GM18873 (cell line): Measurements from ENCODE around the gene MBP.
A peak's percentile ranks its signal among the peaks of the same experiment; 100 is the strongest.
"Not testable (repeated sequence)": the region's sequence is repeated elsewhere in the genome, so short reads cannot be mapped to it uniquely, and the experiment has no call there.

Experiments
- ATAC-seq: cut with Tn5 transposase; IDR thresholded peaks from one replicate; pipeline ENCODE4 v1.9.1; 2021; ENCODE audit warnings: mild to moderate bottlenecking, moderate library complexity, moderate number of reproducible peaks; ENCODE audit not compliant: unreplicated experiment, low FRiP score

MBP gene

DNA sequence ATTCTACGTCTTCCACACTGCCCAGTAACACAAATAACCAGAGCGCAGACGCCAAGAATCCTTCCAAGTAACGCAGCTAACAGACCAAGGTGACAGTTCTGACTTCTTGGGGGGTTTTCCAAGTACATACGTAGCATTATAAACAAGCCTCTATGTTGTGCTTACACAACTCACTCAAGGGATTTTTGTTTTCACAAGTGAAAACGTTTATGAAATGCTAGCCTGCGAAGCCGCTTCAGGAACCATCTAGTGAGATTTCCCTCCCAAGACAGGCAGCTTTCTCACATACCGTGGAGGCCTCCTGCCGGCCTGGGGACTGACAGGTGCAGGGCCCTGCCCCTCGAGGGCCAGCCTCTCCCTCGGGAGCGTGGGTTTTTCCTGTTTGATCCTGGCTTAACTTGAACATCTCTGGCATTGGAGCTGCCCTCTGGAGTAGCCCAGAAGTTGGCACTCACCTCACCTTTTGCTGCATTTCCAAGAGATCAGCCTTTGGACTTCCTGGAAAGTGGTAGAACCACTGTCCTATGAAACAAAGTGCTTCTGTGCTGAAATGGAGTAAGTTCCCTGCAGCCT, 151.1 kb downstream of the MBP start:
- ATAC-seq = peak; percentile 50

DNA sequence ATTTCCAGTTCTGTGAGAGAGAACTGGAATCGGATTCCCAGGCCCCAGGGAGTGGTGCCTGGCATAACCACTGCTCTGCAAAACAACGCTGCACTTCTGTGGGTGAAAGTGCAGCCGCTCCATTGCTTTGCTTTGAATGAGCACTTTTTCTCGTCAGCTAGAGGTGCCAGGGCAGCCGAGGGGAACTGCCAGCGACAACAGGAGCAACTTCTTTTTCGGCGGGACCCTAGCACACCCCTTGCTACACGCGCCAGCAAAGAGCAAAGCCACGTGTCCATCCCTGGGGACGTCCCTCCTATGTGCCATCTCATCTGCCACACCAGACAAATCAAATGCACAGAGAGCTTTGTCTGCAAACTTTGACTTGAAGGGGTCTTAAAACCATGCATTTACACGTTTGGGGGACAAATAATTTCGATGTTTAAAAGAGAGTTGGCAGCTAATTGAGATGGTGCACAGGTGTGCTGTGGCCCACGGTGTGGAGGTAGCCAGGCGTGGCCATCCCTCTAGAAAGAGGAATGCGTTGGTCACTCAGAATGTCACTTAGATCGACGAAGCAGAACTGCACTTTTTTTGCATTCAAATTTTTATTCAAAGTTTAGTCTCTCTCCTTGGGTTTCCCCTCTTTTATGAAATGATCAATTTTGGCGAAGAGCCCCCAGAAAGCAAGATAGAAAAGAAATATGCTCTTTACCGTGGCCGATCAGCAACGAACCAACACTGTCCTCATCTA, 151.8 kb downstream of the MBP start:
- ATAC-seq = peak; percentile 32

DNA sequence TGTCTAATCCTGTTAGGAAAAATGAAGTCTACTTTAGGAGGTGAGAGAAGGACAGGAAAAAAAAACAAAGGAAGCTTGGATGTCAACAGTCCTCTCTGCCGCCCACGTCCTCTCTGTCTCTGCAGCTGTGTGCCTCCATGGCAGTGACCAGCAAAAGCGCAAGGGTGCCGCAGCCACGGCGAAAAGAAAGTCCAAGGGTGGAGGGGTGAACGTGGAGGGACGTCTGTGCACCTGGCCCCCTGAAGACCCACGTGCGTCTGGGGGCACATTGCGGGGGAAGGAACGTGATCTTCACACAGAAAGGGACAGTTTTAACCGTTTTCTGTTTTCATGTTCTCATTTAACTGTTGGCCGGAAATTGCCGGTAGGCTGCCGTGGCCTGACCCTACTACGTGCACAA, 152.7 kb downstream of the MBP start:
- ATAC-seq = no peak

DNA sequence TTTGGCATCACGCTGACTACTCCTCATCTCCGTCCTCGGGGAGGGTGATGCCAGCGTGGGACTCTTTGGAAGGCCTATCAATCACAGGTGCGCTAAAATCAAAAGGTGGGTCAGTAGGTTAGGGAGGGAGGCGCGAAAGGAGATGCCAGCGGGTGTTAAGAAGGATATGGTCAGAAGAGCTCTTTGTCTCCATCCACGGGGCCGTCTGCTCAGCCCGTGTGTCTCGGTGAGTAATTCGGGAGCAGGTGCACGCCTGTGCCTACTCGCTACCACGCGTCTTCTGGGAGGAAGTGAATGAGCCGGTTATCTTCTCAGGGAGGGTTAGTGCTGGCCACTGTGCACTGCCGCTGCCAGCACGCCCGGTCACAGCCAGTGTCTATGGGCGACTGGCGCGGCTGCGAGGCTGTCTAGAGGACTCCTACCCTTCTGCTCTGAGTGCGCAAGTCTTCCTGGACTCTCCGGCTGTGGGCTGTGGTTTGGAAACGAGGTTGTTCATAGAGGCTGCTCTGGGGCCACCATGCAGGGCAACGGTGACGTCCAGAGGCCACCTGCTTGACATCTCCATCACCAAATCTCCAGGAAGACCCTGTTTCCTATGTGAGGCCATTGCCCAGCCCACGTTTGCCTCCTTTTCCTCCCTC, 153.4 kb downstream of the MBP start:
- ATAC-seq = no peak

DNA sequence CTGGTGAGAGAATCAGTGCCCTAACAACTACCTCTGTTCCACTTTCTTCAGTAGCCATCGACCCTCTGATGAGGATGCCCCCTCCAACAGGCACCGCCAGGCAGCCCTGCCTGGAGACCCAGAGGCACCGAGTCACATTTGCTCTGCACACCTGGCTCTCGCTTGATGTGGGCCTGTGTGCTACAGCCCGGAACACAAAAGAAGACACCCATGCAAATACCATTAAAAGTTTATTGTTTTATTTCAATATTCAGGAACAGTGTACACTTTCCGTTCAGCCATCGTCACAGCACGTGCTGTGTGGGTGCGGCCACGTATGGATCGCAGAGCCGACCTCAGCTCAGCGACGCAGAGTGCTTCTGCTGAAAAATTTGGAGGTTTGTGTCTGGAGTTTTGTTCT, 154.0 kb downstream of the MBP start:
- no peak for ATAC-seq

DNA sequence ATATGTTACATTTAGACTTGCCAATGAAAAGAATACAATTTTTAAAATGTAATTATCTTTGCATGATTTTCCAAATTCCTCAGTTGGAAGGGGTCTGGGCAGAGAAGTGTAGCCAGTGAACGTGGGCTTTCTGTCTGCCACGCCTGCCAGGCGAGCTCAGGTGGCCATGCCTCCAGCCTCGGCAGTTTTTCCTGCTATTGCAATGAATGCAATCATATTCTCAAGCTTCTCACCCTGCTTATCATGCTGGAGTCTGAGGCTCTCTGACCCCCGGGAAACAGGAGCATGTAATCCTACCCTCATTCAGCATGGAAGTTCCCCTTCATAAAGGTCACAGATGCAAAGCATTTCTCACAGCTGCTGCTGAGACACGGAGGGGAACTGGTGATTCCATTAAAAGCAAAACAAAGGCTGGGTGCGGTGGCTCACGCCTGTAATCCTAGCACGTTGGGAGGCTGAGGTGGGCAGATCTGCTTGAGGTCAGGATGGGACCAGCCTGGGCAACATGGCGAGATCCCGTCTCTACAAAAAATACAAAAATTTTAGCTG, 154.8 kb downstream of the MBP start:
- no peak for ATAC-seq

DNA sequence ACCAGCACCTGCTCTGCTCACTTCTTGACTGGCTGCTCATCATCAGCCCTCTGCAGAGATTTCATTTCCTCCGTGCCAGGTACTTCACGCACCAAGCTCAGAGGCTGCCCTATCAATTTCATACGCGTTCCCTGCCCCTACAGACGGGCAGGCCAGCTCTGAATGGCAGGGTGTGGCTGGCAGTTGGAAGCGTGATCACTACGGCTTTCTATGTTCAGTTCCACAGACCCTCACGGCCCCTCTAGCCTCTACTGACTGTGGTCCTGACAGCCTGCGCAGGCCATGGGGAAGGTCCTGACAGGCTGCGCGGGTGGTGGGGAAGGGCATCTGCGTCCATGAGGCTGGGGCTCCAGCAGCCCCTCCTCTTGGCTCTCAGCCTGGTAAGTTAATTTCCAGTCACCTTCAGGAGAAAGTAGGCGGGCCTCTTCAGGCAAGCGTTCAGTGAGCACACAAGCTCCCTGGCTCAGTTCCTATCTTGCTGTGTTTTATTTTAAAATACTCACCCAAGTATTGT, 155.4 kb downstream of the MBP start:
- no peak for ATAC-seq

DNA sequence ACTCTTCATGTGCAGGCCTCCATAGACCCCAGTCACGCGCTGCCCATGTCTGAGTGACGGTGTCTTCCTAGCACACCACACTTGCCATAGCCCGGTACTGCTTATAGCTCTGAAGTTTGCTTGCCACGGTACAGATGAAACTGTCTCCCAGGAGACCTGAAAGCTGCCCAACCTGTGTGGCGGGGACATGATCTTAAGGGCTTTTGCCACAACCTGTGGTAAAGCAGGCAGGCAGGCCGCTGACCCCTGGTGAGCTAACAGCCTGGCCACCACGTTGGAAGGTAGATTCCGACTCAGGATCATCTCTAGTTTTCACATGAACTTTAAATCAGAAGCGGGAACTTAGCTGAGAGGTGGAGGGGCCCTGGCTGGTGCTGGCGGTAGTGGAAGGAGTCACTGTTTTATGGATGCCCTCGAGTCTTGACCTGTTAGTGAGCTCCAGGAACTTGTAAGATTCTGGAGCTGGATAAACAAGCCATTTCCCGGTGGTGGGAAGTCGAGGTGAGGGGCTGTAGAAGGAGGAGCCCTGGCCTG, 156.9 kb downstream of the MBP start:
- no peak for ATAC-seq

DNA sequence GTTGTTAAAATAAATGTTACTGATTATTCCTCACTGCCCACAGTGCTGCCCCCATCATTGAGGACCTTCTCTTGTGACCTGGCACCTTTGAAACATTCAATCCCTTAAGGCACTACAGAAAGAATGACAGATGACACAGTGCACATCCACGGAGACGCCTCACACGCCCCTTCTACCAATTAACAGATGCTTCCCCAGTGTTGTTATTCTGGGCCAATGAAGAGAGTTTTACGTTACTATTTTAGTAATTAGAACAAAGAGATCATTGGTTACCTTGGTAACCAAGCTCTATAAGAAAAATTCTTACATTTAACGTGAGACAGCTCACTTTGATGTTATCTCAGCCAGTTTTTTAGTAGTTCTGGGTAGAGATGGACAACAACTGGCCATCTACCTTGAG, 158.2 kb downstream of the MBP start:
- no peak for ATAC-seq

DNA sequence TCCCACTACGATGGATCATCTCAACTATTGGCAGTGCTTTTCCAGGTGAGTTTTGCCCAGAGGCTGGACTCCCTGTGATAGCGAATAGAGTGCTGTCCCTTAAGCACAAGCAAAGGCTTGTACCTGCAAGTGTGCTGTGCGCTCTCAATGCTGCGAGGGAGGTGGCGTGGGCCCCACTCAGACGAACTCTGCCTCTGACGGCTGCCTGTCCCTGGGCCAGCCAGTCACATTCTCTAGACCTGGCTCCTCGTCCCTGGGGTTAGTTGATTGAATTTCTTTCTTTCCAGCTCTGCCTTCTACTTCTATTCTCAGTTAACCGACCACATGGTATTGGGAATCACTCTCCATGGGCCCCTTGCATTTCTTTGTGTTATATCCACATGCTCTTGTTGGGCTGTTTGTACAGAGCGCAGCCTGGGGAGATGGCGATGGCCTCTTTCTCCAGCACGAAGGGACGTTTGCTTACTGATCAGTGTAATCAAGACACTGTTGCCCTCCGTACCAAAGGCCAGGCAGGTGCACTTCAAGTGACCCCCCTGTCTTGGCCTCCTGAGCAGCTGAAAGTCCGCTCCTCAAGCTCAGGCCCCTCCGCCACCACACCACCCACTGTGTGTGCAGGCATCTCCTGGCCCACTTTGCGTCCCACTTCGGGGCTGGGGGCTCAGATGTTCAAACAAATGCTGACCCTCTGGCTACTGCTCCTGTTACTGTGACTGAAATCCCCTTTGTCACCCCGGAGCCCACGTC, 158.9 kb downstream of the MBP start:
- no peak for ATAC-seq

DNA sequence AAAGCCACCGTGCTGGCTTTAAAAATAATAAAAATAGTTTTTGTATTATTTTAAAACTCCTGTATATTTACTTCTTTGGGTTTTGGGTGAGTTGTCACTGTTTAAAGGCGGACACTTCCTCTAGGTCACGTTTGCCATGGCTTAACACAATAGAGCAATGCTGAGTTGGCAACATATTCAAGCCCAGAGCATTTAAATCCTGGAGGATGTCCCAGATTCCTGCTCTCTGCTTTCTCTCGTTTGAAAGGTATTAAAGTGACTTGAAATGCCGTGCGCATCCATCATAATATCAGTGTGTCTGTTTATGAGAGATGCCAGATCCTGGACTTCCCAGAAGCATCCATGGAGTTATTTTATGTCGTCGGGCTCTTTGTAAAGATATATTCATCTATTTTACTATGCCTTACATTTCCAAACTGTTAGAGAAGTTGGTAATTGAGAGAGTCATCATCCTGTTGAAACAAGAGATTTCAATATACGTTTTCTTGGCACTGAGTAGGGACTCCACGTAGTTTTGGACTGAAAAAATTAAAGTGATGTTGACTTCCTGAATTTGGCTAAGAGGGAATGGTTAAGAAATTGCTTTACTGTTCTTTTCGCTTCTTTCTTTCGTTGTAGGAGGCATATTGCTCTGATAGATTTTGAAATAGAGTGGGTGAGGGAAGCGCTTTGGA, 159.6 kb downstream of the MBP start:
- ATAC-seq = no peak

DNA sequence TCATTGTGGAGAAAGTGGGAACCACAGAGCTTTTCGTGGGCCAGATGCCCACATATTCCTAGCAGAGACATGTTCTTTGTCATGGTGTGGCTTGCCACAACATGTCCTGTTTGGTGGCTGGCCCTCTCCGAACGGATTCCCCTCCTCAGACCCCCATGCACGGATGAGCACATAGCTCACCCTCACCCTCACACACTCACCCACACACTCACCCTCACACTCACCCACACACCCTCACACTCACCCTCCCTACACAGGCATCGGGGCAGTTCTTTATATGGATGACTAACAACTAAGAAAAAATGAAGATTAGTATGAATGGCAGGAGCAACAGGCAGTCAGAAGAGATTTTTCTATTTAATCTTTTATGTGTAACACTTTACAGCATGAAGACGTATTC, 160.3 kb downstream of the MBP start:
- ATAC-seq = no peak

DNA sequence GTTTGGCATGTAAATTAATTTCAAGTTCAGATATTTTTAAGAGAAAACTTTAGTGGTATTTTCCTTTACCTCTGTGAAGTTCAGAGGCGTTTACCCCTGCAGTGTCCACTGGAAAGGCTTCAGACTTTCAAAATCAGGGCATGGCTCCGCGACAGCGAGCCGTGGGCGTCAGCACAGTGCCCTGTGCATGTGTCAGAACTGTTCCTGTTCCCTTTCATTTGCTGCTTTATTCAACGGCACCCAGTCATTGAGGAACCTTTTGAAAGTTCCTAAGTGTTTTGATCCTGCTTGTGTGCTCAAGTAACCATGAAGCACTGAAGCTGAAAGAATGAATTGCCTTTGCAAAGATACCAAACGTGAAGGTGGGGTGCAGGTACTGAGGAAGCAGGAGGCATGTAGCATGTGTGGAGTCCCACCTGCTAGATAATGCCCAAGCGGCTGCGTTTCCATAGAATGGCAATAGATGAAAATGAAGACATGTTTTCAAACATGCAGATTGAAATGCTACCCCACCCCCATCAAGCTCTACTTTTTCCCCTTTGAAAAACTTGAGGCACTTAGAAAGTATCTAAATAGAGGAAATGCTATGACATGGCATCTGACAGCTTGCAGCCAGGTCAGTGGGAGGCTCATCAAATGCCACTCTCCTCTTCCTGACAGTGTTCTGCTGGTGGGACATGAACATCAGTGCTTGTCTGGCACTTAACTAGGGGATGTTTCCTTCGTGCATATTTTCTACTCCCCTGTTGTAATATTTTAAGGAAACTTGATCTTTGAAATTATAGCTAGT, 161.6 kb downstream of the MBP start:
- ATAC-seq = no peak

DNA sequence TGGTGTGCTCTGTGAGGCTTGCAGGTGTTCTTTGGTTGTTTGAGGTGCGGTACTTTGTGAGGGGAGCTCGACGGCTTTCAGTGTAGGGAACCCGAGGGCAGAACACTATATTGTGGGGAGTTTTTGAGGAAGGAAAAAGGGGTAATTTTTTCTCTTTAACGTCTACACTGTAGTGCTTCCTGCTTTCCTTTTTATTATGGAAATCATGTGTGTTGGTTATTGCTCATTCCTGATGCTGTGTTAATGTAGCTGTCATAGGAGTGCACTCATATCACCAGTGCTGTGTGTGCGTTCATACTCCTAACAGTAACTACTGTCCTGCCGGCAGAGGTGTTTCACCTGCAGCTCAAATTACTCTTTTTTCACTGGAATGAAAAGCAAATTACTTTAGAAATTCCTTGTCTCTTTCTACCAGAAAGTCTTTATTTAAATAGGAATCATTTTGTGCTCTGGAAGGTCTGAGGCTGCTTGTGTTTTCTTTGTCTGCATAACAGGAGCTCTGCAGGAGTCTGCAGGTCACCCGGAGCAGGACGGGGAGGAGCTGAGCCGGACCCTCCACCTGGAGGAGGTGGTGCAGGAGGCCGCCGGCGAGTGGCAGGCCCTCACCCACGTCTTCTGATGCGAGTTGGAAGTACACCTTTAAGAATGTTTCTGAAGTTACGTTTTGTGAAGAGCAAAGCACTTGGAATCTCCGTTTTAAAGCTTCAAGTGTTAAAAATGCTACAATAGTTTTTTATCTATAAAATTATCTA, 164.7 kb downstream of the MBP start:
- ATAC-seq = no peak

DNA sequence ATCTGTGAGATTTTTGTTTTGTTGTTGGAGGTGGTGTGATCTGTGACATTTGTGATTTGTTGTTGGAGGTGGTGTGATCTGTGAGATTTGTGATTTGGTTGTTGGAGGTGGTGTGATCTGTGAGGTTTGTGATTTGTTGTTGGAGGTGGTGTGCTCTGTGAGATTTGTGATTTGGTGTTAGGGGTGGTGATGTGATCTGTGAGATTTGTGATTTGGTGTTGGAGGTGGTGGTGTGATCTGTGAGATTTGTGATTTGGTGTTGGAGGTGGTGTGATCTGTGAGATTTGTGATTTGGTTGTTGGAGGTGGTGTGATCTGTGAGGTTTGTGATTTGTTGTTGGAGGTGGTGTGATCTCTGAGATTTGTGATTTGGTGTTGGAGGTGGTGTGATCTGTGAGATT, 165.3 kb downstream of the MBP start:
- ATAC-seq = not testable (repeated sequence)

DNA sequence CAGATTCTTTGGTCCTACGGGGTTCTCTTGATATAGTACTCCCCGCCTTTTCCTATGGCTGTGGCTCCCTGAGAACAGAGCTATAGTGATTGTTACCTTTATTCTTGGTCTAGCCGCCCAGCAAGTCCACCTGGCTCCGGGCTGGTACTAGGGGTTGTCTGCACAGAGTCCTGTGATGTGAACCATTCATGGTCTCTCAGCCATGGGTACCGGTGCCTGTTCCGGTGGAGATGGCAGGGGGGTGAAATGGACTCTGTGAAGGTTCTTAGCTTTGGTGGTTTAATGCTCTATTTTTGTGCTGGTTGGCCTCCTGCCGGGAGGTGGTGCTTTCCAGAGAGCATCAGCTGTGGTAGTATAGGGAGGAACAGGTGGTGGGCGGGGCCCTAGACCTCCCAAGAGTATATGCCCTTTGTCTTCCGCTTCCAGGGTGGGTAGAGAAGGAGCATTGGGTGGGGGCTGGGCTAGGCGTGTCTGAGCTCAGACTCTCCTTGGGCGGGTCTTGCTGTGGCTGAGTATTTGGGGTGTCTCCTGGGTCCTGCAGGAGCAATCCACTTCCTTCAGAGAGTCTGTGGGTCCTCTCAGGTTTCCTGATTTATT, 166.9 kb downstream of the MBP start:
- peak; percentile 64 for ATAC-seq

DNA sequence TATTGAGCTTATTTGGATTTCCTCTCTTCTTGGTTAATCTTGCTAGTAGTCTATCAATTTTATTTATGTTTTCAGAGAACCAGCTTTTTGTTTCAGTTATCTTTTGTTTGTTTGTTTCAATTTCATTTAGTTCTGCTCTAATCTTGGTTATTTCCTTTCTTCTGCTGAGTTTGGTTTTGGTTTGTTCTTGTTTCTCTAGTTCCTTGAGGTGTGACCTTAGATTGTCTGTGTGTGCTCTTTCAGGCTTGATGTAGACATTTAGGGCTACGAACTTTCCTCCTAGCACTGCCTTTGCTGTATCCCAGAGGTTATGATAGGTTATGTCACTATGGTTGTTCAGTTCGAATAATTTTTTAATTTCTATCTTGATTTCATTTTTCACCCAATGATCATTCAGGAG, 168.6 kb downstream of the MBP start:
- ATAC-seq = no peak

DNA sequence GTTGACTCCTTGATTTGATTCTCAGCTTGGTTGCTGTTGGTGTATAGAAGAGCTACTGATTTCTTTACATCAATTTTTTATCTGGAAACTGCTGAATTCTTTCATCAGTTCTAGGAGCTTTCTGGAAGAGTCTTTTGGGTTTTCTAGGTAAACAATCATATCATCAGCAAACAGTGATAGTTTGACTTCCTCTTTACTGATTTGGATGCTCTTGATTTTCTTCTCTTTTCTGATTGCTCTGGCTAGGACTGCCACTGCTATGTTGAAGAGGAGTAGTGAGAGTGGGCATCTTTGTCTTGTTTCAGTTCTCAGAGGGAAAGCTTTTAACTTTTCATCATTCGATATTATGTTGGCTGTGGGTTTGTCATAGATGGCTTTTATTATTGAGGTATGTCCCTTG, 169.7 kb downstream of the MBP start:
- no peak for ATAC-seq
